GM13976 (cell line): ENCODE results near the gene HOXB9.

Source experiments
- DNase-seq: peaks from one replicate; pipeline ENCODE4 v3.0.0; 2012; ENCODE audit warnings: low spot score
- CTCF ChIP-seq: IDR thresholded peaks from 2 replicates; pipeline ENCODE4 v1.5.1; 2012; ENCODE audit warnings: borderline replicate concordance, mild to moderate bottlenecking; ENCODE audit not compliant: insufficient read depth; ENCODE audit errors: extremely low read depth, missing control alignments, control extremely low read depth
- in situ Hi-C: fragments of 300-500 bp; cut with MboI; formaldehyde crosslinking; loops from one replicate; pipeline ENCODE4 v1.12.0; 2022; ENCODE audit warnings: low sequenced_read_pairs, mixed read lengths, inconsistent platforms; ENCODE audit not compliant: unreplicated experiment

The HOXB9 gene

GRCh38 chr17:48612854-48613691, 13.1 kb downstream of the HOXB9 start:
- DNase-seq = peak; percentile 76
- no peak for TF ChIP-seq CTCF
- in situ Hi-C loops = no loop called here

- TF ChIP-seq CTCF = no peak
- in situ Hi-C loops = no loop called here
- DNase-seq = no peak
These were observed 13.7 kb downstream of the HOXB9 start for GRCh38 chr17:48612456-48612853.

GRCh38 chr17:48611681-48612455, 14.3 kb downstream of the HOXB9 start:
- DNase-seq = no peak
- in situ Hi-C loops = no loop called here
- TF ChIP-seq CTCF = no peak

GRCh38 chr17:48611213-48611612, 14.9 kb downstream of the HOXB9 start:
- TF ChIP-seq CTCF = no peak
- peak; percentile 63 for DNase-seq
- in situ Hi-C loops = no loop called here

GRCh38 chr17:48610282-48611211, 15.6 kb downstream of the HOXB9 start, which contains the start of gene HOXB7:
Gene HOXB7, minus strand, starts transcription at chr17:48611017. Its CDS starts 99 bp downstream, at chr17:48610918.
- DNase-seq = peak; percentile 84
- TF ChIP-seq CTCF = no peak
- in situ Hi-C loops = no loop called here

GRCh38 chr17:48609759-48610281, 16.3 kb downstream of the HOXB9 start:
- no peak for TF ChIP-seq CTCF
- in situ Hi-C loops = no loop called here
- DNase-seq = no peak
